Keratinocyte (primary cell): ENCODE data around the gene MED25. TPM values are rescaled to one million over a fixed set of nuclear protein-coding genes. Genes with fewer than 3 reads are reported as not detected.

Experiments used
- DNase-seq: peaks from one replicate; pipeline ENCODE4 v3.0.0-alpha.2; 2011; ENCODE audit warnings: low read depth, missing footprints, low spot score
- FAIRE-seq: peaks from 2 replicates; lab custom pipeline; 2011; peaks lifted over from hg19 to GRCh38; lab: Jason Lieb, UNC
- H2AFZ ChIP-seq: 2 replicates; pipeline ENCODE4 v1.6.0; 2012; ENCODE audit warnings: low read length, control low read depth, inconsistent platforms; ENCODE audit not compliant: control insufficient read depth
- H3K27ac ChIP-seq: 2 replicates; pipeline ENCODE4 v1.5.1; 2011; ENCODE audit warnings: low read length; ENCODE audit not compliant: control insufficient read depth, insufficient read depth
- H3K27me3 ChIP-seq: 3 replicates; pipeline ENCODE4 v1.6.0; 2011; ENCODE audit warnings: low read length; ENCODE audit not compliant: control insufficient read depth, insufficient read depth; ENCODE audit errors: extremely low read depth
- H3K36me3 ChIP-seq, 2 experiments: 2 replicates in 1 of 2; 3 replicates in 1 of 2; pipeline ENCODE4 v1.5.1; 2011; ENCODE audit warnings: low read length in 2 of 2, mild to moderate bottlenecking in 1 of 2; ENCODE audit not compliant: control insufficient read depth in 2 of 2, insufficient read depth in 2 of 2; ENCODE audit errors: extremely low read depth in 1 of 2
- H3K4me1 ChIP-seq: 3 replicates; pipeline ENCODE4 v1.5.1; 2011; ENCODE audit warnings: low read length; ENCODE audit not compliant: control insufficient read depth, insufficient read depth; ENCODE audit errors: extremely low read depth
- H3K4me2 ChIP-seq: 3 replicates; pipeline ENCODE4 v1.6.0; 2011; ENCODE audit warnings: low read depth, low read length; ENCODE audit not compliant: control insufficient read depth, insufficient read depth; ENCODE audit errors: extremely low read depth
- H3K4me3 ChIP-seq, 3 experiments: fragments of 200-600 bp in 1 of 3; sonication (generic) in 1 of 3; 2 replicates in 2 of 3; 3 replicates in 1 of 3; pipeline ENCODE4 v1.5.1; 2011 to 2016; ENCODE audit warnings: low read length in 3 of 3, mild to moderate bottlenecking in 3 of 3, control low read depth in 2 of 3, inconsistent platforms in 1 of 3, low read depth in 1 of 3, mixed read lengths in 1 of 3, mixed run types in 1 of 3, moderate library complexity in 1 of 3; ENCODE audit not compliant: control insufficient read depth in 2 of 3, insufficient read depth in 2 of 3; ENCODE audit errors: extremely low read depth in 1 of 3
- H3K79me2 ChIP-seq: 2 replicates; pipeline ENCODE4 v1.6.0; 2012; ENCODE audit warnings: low read length; ENCODE audit not compliant: control insufficient read depth, insufficient read depth
- H3K9ac ChIP-seq: 3 replicates; pipeline ENCODE4 v1.6.0; 2011; ENCODE audit warnings: low read length; ENCODE audit not compliant: control insufficient read depth, insufficient read depth; ENCODE audit errors: extremely low read depth
- H3K9me1 ChIP-seq: 3 replicates; pipeline ENCODE4 v1.6.0; 2011; ENCODE audit warnings: low read length; ENCODE audit not compliant: control insufficient read depth, insufficient read depth; ENCODE audit errors: extremely low read depth
- H3K9me3 ChIP-seq: 2 replicates; pipeline ENCODE4 v1.5.1; 2012; ENCODE audit warnings: low read depth, low read length; ENCODE audit not compliant: control insufficient read depth
- H4K20me1 ChIP-seq: 3 replicates; pipeline ENCODE4 v1.6.0; 2011; ENCODE audit warnings: low read length; ENCODE audit not compliant: control insufficient read depth, insufficient read depth; ENCODE audit errors: extremely low read depth
- EZH2 ChIP-seq: IDR thresholded peaks from one replicate; pipeline ENCODE4 v1.6.1; 2012; ENCODE audit warnings: inconsistent platforms, mild to moderate bottlenecking, low read length, moderate library complexity
- dilution Hi-C: fragments of 300-500 bp; cut with MboI; formaldehyde crosslinking; loops from one replicate; pipeline ENCODE4 v1.7.0; 2020; ENCODE audit warnings: low sequenced_read_pairs; ENCODE audit not compliant: extremely low pct_ligation_motif_present
- polyA plus RNA-seq, 5 experiments: library from polyadenylated mRNA; depleted of rRNA in 3 of 5; stranded (reverse) in 3 of 5; stranded (forward) in 1 of 5; unstranded in 1 of 5; fragments of >200 nt; gene quantifications; 1 replicate in 1 of 5; 2 replicates in 3 of 5; 3 replicates in 1 of 5; pipeline versions ENCODE4 v1.2.1 to v1.2.3, GENCODE V29; 2011 to 2012; ENCODE audit warnings: missing spikeins in 2 of 5, low read depth in 1 of 5, low replicate concordance in 1 of 5
- TF ChIP-seq, protein P1 (sequence below), 3 experiments: IDR thresholded peaks in 1 of 3; conservative IDR thresholded peaks in 1 of 3; optimal IDR thresholded peaks in 1 of 3; 2 replicates in 2 of 3; 3 replicates in 1 of 3; pipeline versions ENCODE3 to v1.5.1; 2011; ENCODE audit warnings: low read length in 3 of 3, mild to moderate bottlenecking in 3 of 3, moderate library complexity in 2 of 3, control low read depth in 1 of 3, inconsistent platforms in 1 of 3; ENCODE audit not compliant: insufficient read depth in 2 of 3; ENCODE audit errors: extremely low read depth in 1 of 3

The MED25 gene
- polyA plus RNA-seq, 1 donor (not counting 4 experiments of a cell fraction or from before 2014, with no cell fraction given) = 12.5 TPM

DNA sequence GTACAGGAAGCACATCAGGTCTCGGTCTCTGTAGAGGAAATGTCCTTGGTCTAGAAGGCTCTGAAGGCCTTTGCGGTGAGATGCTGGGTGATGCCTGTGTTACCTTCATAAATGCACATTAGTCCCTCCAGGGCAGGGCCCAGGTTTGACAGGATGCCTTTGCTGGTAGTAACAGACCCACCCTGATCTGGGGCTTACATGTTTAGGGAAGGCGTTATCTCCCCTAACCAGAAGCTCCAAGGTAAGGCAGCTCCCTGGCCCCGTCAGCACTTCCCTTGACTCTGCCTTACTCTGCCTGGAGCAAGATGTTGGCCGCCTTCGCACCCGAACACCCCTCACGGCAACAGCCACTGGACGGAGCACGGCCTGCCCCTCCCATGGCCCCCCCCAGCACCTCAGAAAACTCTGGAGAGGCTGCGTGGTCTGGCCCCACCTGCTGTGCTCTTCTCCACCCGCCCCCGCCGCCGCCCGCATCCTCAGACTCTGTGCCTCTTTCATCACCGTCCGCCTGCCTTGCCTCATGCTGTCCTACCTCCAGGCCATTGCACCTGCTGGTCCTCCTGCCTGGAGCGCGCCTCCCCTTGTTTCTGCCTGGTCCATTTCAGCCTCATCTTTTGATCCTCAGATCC lies 42.2 kb upstream of the MED25 start:
- dilution Hi-C loops = no loop called here
- H3K36me3 ChIP-seq = peaks cover 7 to 10% of the 10 kb centered on the region in 2 experiments
- no peak overlapping the region for H3K27ac ChIP-seq
- H3K4me1 ChIP-seq = peaks cover 7% of the 10 kb centered on the region
- DNase-seq (no peak), FAIRE-seq (no peak)
- H3K79me2 ChIP-seq = peaks cover 40% of the 10 kb centered on the region
- H3K9me1 ChIP-seq = peaks cover 3% of the 10 kb centered on the region
- H3K9ac ChIP-seq = no peak overlapping the region
- no peak overlapping the region for H3K4me3 ChIP-seq
- H3K4me2 ChIP-seq = no peak overlapping the region
- H2AFZ ChIP-seq = no peak overlapping the region
- peaks cover 5% of the 10 kb centered on the region for H4K20me1 ChIP-seq
- no peaks in the 10 kb centered on the region for H3K9me3 ChIP-seq
- no peaks in the 10 kb centered on the region for H3K27me3 ChIP-seq
- no peak for TF ChIP-seq EZH2
- TF ChIP-seq, protein P1, sequence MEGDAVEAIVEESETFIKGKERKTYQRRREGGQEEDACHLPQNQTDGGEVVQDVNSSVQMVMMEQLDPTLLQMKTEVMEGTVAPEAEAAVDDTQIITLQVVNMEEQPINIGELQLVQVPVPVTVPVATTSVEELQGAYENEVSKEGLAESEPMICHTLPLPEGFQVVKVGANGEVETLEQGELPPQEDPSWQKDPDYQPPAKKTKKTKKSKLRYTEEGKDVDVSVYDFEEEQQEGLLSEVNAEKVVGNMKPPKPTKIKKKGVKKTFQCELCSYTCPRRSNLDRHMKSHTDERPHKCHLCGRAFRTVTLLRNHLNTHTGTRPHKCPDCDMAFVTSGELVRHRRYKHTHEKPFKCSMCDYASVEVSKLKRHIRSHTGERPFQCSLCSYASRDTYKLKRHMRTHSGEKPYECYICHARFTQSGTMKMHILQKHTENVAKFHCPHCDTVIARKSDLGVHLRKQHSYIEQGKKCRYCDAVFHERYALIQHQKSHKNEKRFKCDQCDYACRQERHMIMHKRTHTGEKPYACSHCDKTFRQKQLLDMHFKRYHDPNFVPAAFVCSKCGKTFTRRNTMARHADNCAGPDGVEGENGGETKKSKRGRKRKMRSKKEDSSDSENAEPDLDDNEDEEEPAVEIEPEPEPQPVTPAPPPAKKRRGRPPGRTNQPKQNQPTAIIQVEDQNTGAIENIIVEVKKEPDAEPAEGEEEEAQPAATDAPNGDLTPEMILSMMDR (optimal IDR thresholded peaks at IDR 0.05 in 1 of 3, IDR thresholded peaks at IDR 0.05 in 1 of 3, conservative IDR thresholded peaks at IDR 0.05 in 1 of 3; ENCODE audit: extremely low read depth in 1 of 3, insufficient read depth in 2 of 3, low read length in 3 of 3) = no peak

DNA sequence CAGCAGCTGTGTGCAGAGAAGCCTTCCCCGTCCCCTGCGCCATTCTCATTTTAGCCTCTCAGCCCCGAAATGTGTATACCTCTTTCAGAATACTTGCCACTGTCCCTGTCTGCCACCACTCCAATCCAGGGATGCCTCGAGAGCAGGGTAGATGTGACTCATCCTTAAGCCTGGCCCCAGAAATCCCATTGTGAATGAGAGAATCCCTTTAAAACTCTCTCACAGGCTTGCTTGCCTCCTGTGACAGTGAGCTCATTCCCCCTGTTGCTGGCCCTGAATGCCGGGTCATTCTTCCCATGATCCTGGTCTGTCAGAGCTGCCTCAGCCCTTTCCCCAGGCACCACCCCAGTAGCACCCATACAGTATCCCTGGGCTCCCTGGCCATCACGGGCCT lies 41.7 kb upstream of the MED25 start:
- H3K79me2 ChIP-seq = peaks cover 38% of the 10 kb centered on the region
- DNase-seq (no peak), FAIRE-seq (no peak)
- no peak overlapping the region for H3K27ac ChIP-seq
- H4K20me1 ChIP-seq = peaks cover 5% of the 10 kb centered on the region
- no peak overlapping the region for H3K9ac ChIP-seq
- peaks cover 10% of the 10 kb centered on the region in 2 experiments for H3K36me3 ChIP-seq
- H3K4me2 ChIP-seq = no peak overlapping the region
- no peak overlapping the region for H3K4me3 ChIP-seq
- H3K4me1 ChIP-seq = peaks cover 7% of the 10 kb centered on the region
- H3K9me1 ChIP-seq = peaks cover 3% of the 10 kb centered on the region
- dilution Hi-C loops = no loop called here
- H3K9me3 ChIP-seq = no peaks in the 10 kb centered on the region
- H2AFZ ChIP-seq = no peak overlapping the region
- H3K27me3 ChIP-seq = no peaks in the 10 kb centered on the region
- TF ChIP-seq, protein P1 (optimal IDR thresholded peaks at IDR 0.05 in 1 of 3, IDR thresholded peaks at IDR 0.05 in 1 of 3, conservative IDR thresholded peaks at IDR 0.05 in 1 of 3; ENCODE audit: extremely low read depth in 1 of 3, insufficient read depth in 2 of 3, low read length in 3 of 3) = no peak
- no peak for TF ChIP-seq EZH2
